H1 (cell line): ENCODE results near the gene MYO16. TPM values are rescaled to one million over a fixed set of nuclear protein-coding genes. Genes with fewer than 3 reads are reported as not detected.

ENCODE experiments used
- CTCF ChIA-PET: fragments of 300-600 bp; sonication (Branson Sonifier 250); formaldehyde crosslinking; loops from one replicate; lab custom pipeline; 2021; ENCODE audit not compliant: partially characterized antibody; lab: Charles Lee
- POLR2A ChIA-PET: fragments of 300-600 bp; sonication (Branson Sonifier 250); formaldehyde crosslinking; loops from one replicate; lab custom pipeline; 2021; ENCODE audit warnings: inconsistent platforms; ENCODE audit not compliant: partially characterized antibody; lab: Charles Lee
- DNase-seq, 2 experiments: peaks; one replicate each; pipeline versions ENCODE4 v3.0.0 to v3.0.0-alpha.2; 2010 to 2022; ENCODE audit warnings: low spot score in 2 of 2, low read depth in 1 of 2, mixed read lengths in 1 of 2
- FAIRE-seq: peaks from 2 replicates; lab custom pipeline; 2011; peaks lifted over from hg19 to GRCh38; lab: Jason Lieb, UNC
- H2AFZ ChIP-seq: 2 replicates; pipeline ENCODE4 v1.8.1; 2012; ENCODE audit warnings: low read length, inconsistent platforms
- H2AK5ac ChIP-seq: 2 replicates; pipeline ENCODE4 v1.6.1; 2013; ENCODE audit warnings: low read depth, low read length
- H2BK120ac ChIP-seq: replicated peaks from 2 replicates; pipeline ENCODE3; 2013; ENCODE audit warnings: low read depth, low read length, inconsistent platforms
- H2BK12ac ChIP-seq: 2 replicates; pipeline ENCODE4 v1.6.1; 2013; ENCODE audit warnings: low read depth, low read length
- H2BK15ac ChIP-seq: 2 replicates; pipeline ENCODE4 v1.6.1; 2013; ENCODE audit warnings: low read length
- H2BK20ac ChIP-seq: 2 replicates; pipeline ENCODE4 v1.6.1; 2013; ENCODE audit warnings: low read length
- H2BK5ac ChIP-seq: 2 replicates; pipeline ENCODE4 v1.6.1; 2013; ENCODE audit warnings: low read depth, low read length
- H3K14ac ChIP-seq: 2 replicates; pipeline ENCODE4 v1.6.1; 2013; ENCODE audit warnings: inconsistent platforms; ENCODE audit not compliant: insufficient read length
- H3K18ac ChIP-seq: 2 replicates; pipeline ENCODE4 v1.6.1; 2013; ENCODE audit warnings: low read length; ENCODE audit errors: extremely low read depth
- H3K23ac ChIP-seq: 2 replicates; pipeline ENCODE4 v1.6.1; 2013; ENCODE audit warnings: inconsistent platforms; ENCODE audit not compliant: insufficient read length
- H3K23me2 ChIP-seq: 2 replicates; pipeline ENCODE4 v1.6.1; 2013; ENCODE audit warnings: low read depth, low read length
- H3K27ac ChIP-seq: 2 replicates; pipeline ENCODE4 v1.6.1; 2011; ENCODE audit warnings: low read depth, low read length, inconsistent platforms
- H3K27me3 ChIP-seq, 4 experiments: replicated peaks in 1 of 4; 1 replicate in 1 of 4; 2 replicates in 3 of 4; pipeline versions ENCODE4 v1.6.1 to v1.8.1; 2011 to 2013; ENCODE audit warnings: low read length in 3 of 4, mild to moderate bottlenecking in 3 of 4, inconsistent platforms in 2 of 4, mixed read lengths in 2 of 4, moderate library complexity in 1 of 4; ENCODE audit not compliant: control insufficient read depth in 3 of 4, insufficient read depth in 3 of 4; ENCODE audit errors: extremely low read depth in 1 of 4
- H3K36me3 ChIP-seq, 4 experiments: 2 replicates each; pipeline versions ENCODE4 v1.6.1 to v1.8.1; 2011 to 2013; ENCODE audit warnings: mild to moderate bottlenecking in 4 of 4, low read length in 3 of 4, moderate library complexity in 2 of 4, control low read depth in 1 of 4, inconsistent platforms in 1 of 4; ENCODE audit not compliant: insufficient read depth in 4 of 4, control insufficient read depth in 2 of 4
- H3K4ac ChIP-seq: replicated peaks from 2 replicates; pipeline ENCODE3; 2013; ENCODE audit warnings: low read length, low read depth, mixed read lengths, inconsistent platforms; ENCODE audit not compliant: insufficient read length
- H3K4me1 ChIP-seq, 4 experiments: replicated peaks in 1 of 4; 1 replicate in 1 of 4; 2 replicates in 3 of 4; pipeline versions ENCODE4 v1.6.1 to v1.8.1; 2011 to 2013; ENCODE audit warnings: low read length in 3 of 4, inconsistent platforms in 2 of 4, mixed read lengths in 1 of 4; ENCODE audit not compliant: insufficient read depth in 4 of 4, control insufficient read depth in 3 of 4
- H3K4me2 ChIP-seq, 2 experiments: 2 replicates each; pipeline versions ENCODE4 v1.6.1 to v1.8.1; 2011 to 2013; ENCODE audit warnings: low read depth in 2 of 2, low read length in 2 of 2, control low read depth in 1 of 2, inconsistent platforms in 1 of 2, mild to moderate bottlenecking in 1 of 2; ENCODE audit not compliant: insufficient read depth in 1 of 2
- H3K4me3 ChIP-seq, 4 experiments: fragments of 200-600, 300-600 bp in 1 of 4; sonication (generic), shearing (Covaris generic), sonication (Bioruptor Twin) in 1 of 4; 2 replicates each; pipeline versions ENCODE4 v1.5.1 to v1.8.1; 2011 to 2016; ENCODE audit warnings: low read length in 4 of 4, low read depth in 3 of 4, control low read depth in 2 of 4, inconsistent platforms in 2 of 4, mild to moderate bottlenecking in 2 of 4, mixed read lengths in 1 of 4, moderate library complexity in 1 of 4; ENCODE audit not compliant: insufficient read depth in 2 of 4; ENCODE audit errors: extremely low read depth in 1 of 4
- H3K56ac ChIP-seq: replicated peaks from 2 replicates; pipeline ENCODE3; 2013; ENCODE audit warnings: low read depth, mild to moderate bottlenecking, mixed read lengths, low read length, inconsistent platforms; ENCODE audit not compliant: insufficient read length
- H3K79me1 ChIP-seq: 2 replicates; pipeline ENCODE4 v1.6.1; 2013; ENCODE audit warnings: low read depth, low read length, control low read depth
- H3K79me2 ChIP-seq, 2 experiments: 2 replicates each; pipeline versions ENCODE4 v1.6.1 to v1.8.1; 2012 to 2013; ENCODE audit warnings: low read length in 2 of 2, mild to moderate bottlenecking in 2 of 2, inconsistent platforms in 1 of 2; ENCODE audit not compliant: insufficient read depth in 2 of 2, control insufficient read depth in 1 of 2
- H3K9ac ChIP-seq, 4 experiments: replicated peaks in 1 of 4; 1 replicate in 1 of 4; 2 replicates in 3 of 4; pipeline versions ENCODE4 v1.6.1 to v1.8.1; 2011 to 2013; ENCODE audit warnings: low read depth in 3 of 4, low read length in 3 of 4, control low read depth in 2 of 4, mild to moderate bottlenecking in 2 of 4, moderate library complexity in 2 of 4, inconsistent platforms in 1 of 4; ENCODE audit errors: extremely low read depth in 1 of 4
- H3K9me3 ChIP-seq, 2 experiments: 2 replicates each; pipeline versions ENCODE4 v1.6.1 to v1.8.1; 2012 to 2013; ENCODE audit warnings: mild to moderate bottlenecking in 2 of 2, moderate library complexity in 2 of 2, control low read depth in 1 of 2, inconsistent platforms in 1 of 2, low read depth in 1 of 2, low read length in 1 of 2, mixed read lengths in 1 of 2; ENCODE audit not compliant: insufficient read depth in 2 of 2
- H4K20me1 ChIP-seq, 2 experiments: replicated peaks in 1 of 2; 2 replicates each; pipeline versions ENCODE3 to v1.8.1; 2011 to 2013; ENCODE audit warnings: inconsistent platforms in 2 of 2, low read length in 2 of 2, mild to moderate bottlenecking in 1 of 2; ENCODE audit not compliant: insufficient read depth in 2 of 2, control insufficient read depth in 1 of 2
- H4K5ac ChIP-seq: 2 replicates; pipeline ENCODE4 v1.6.1; 2013; ENCODE audit warnings: low read length, low read depth, mixed read lengths, inconsistent platforms; ENCODE audit not compliant: insufficient read length
- H4K8ac ChIP-seq: 2 replicates; pipeline ENCODE4 v1.8.0; 2013; ENCODE audit warnings: mild to moderate bottlenecking, moderate library complexity, low read length, inconsistent platforms; ENCODE audit not compliant: insufficient read depth; ENCODE audit errors: extremely low read depth
- H4K91ac ChIP-seq: replicated peaks from 2 replicates; pipeline ENCODE3; 2013; ENCODE audit warnings: low read length, mixed read lengths, inconsistent platforms; ENCODE audit not compliant: insufficient read length
- BACH1 ChIP-seq: IDR thresholded peaks from 2 replicates; pipeline ENCODE4 v1.6.1; 2012; ENCODE audit warnings: low read length, improper control_type of control experiment
- CREB1 ChIP-seq: IDR thresholded peaks from 2 replicates; pipeline ENCODE4 v1.6.1; 2012; ENCODE audit warnings: inconsistent platforms
- EGR1 ChIP-seq: IDR thresholded peaks from 2 replicates; pipeline ENCODE4 v1.6.1; 2011; ENCODE audit warnings: low read depth, low read length, borderline replicate concordance
- MAFK ChIP-seq: IDR thresholded peaks from 2 replicates; pipeline ENCODE4 v1.6.1; 2012; ENCODE audit warnings: low read depth, mild to moderate bottlenecking, improper control_type of control experiment, low read length
- PHF8 ChIP-seq: fragments of 200-600 bp; sonication (generic); conservative IDR thresholded peaks from 2 replicates; pipeline ENCODE4 v1.7.1; 2012; ENCODE audit warnings: low read depth, mild to moderate bottlenecking, inconsistent platforms, low read length, moderate library complexity
- POLR2AphosphoS5 ChIP-seq: IDR thresholded peaks from 2 replicates; pipeline ENCODE4 v1.6.1; 2011; ENCODE audit warnings: low read depth, low read length
- RAD21 ChIP-seq, 2 experiments: IDR thresholded peaks in 1 of 2; conservative IDR thresholded peaks in 1 of 2; 2 replicates each; pipeline ENCODE4 v1.6.1; 2011; ENCODE audit warnings: low read depth in 2 of 2, low read length in 2 of 2, improper control_type of control experiment in 1 of 2, inconsistent platforms in 1 of 2, mild to moderate bottlenecking in 1 of 2, moderate library complexity in 1 of 2
- SP4 ChIP-seq: IDR thresholded peaks from 2 replicates; pipeline ENCODE4 v1.6.1; 2012; ENCODE audit warnings: low read length, inconsistent platforms
- TEAD4 ChIP-seq: IDR thresholded peaks from 2 replicates; pipeline ENCODE4 v1.6.1; 2012; ENCODE audit warnings: low read depth, low read length, inconsistent platforms, mixed read lengths
- WGBS, 2 experiments: shearing (Covaris generic) in 1 of 2; methylation state at CpG; one replicate each; pipeline versions ENCODE4 v1.1.6 to v1.1.7; 2013 to 2015; ENCODE audit warnings: low lambda C conversion rate in 2 of 2, mixed read lengths in 2 of 2, inconsistent platforms in 1 of 2, low coverage in 1 of 2, missing lambda C conversion rate in 1 of 2; ENCODE audit not compliant: insufficient replicate concordance in 2 of 2, insufficient coverage in 1 of 2, insufficient read length in 1 of 2; ENCODE audit errors: extremely low coverage in 1 of 2, missing lambda C conversion rate in 1 of 2; 5-methylcytosine and 5-hydroxymethylcytosine counted together
- polyA plus RNA-seq, 7 experiments: library from polyadenylated mRNA; depleted of rRNA in 3 of 7; stranded (reverse) in 5 of 7; unstranded in 2 of 7; fragments of >200 nt in 5 of 7; fragments of 200-250 nt in 2 of 7; gene quantifications; 1 replicate in 5 of 7; 2 replicates in 1 of 7; 4 replicates in 1 of 7; pipeline versions ENCODE4 v1.2.1 to v1.2.3, GENCODE V29; 2011 to 2013; ENCODE audit warnings: missing spikeins in 2 of 7, mixed read lengths in 2 of 7
- total RNA-seq: library from RNA; stranded (reverse); fragmentation: NEBNext Ultra II Directional; extraction: Animal tissue kit (Norgen Biotek cat#: 25700); gene quantifications from 2 replicates; pipeline ENCODE4 v1.2.1, GENCODE V29; 2021
- TF ChIP-seq, protein P1 (sequence below): IDR thresholded peaks from 2 replicates; pipeline ENCODE4 v1.6.1; 2011; ENCODE audit warnings: low read length, improper control_type of control experiment
- TF ChIP-seq, protein P2 (sequence below): IDR thresholded peaks from 2 replicates; pipeline ENCODE4 v1.6.1; 2011; ENCODE audit warnings: low read depth, mild to moderate bottlenecking, low read length; ENCODE audit not compliant: insufficient read depth

The MYO16 gene
- total and polyA plus RNA-seq, 2 of the 8 experiments (the other 6 are each of a cell fraction or from before 2014, with no cell fraction given) = 0.02 to 0.22 TPM

DNA sequence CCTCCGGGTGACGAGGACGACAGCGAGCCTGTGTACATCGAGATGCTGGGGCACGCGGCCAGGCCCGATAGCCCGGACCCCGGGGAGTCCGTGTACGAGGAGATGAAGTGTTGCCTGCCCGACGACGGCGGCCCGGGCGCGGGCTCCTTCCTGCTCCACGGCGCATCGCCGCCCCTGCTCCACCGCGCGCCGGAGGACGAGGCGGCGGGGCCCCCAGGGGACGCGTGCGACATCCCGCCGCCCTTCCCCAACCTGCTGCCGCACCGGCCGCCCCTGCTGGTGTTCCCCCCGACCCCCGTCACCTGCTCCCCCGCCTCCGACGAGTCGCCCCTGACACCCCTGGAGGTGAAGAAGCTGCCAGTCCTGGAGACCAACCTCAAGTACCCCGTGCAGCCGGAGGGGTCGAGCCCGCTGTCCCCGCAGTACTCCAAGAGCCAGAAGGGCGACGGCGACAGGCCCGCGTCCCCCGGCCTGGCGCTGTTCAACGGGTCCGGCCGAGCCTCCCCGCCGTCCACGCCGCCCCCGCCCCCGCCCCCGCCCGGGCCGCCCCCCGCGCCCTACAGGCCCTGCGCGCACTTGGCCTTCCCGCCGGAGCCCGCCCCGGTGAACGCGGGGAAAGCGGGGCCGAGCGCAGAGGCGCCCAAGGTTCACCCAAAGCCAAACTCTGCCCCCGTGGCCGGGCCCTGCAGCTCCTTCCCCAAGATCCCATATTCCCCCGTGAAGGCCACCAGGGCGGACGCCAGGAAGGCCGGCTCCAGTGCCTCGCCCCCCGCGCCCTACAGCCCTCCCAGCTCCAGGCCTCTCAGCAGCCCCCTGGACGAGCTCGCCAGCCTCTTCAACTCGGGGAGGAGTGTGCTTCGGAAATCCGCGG, 511.3 kb downstream of the MYO16 start:
- H3K9ac ChIP-seq = no peak overlapping the region
- no peaks in the 10 kb centered on the region for H3K4me1 ChIP-seq
- no peak overlapping the region for H3K56ac ChIP-seq
- no peak overlapping the region for H4K8ac ChIP-seq
- H4K5ac ChIP-seq = no peak overlapping the region
- no peaks in the 10 kb centered on the region for H3K79me2 ChIP-seq
- DNase-seq (no peak), FAIRE-seq (no peak)
- no peak overlapping the region for H2BK120ac ChIP-seq
- H4K20me1 ChIP-seq = no peaks in the 10 kb centered on the region
- H3K36me3 ChIP-seq = no peaks in the 10 kb centered on the region; a peak in 2 of 8 replicates
- CTCF ChIA-PET = interaction anchor here (1.0 to 2.4 kb wide), 5 partner anchors 11 to 653 kb away, joined by 3 to 6 read pairs (median 3); no protein-coding TSS in a partner anchor
- no peak overlapping the region for H2BK5ac ChIP-seq
- no peak overlapping the region for H3K18ac ChIP-seq
- H3K27me3 ChIP-seq = no peaks in the 10 kb centered on the region
- H3K4ac ChIP-seq = no peak overlapping the region
- no peaks in the 10 kb centered on the region for H3K79me1 ChIP-seq
- no peak overlapping the region for H3K27ac ChIP-seq
- no peak overlapping the region for H2BK12ac ChIP-seq
- 98% methylated on average over 19 of the region's 97 CpGs; no CpG with 5 or more reads in 1 of the 2 experiments for WGBS, 2 experiments
- H2AFZ ChIP-seq = no peak overlapping the region
- POLR2A ChIA-PET = interaction anchor here (1.4 kb wide), 1 partner anchor 16 kb away, joined by 3 read pairs; no protein-coding TSS in a partner anchor
- H2BK15ac ChIP-seq = no peak overlapping the region
- no peak overlapping the region for H3K14ac ChIP-seq
- no peak overlapping the region for H3K4me3 ChIP-seq
- H2AK5ac ChIP-seq = no peak overlapping the region
- H3K9me3 ChIP-seq = peaks cover 6 to 12% of the 10 kb centered on the region in 2 experiments
- H4K91ac ChIP-seq = no peak overlapping the region
- H3K23me2 ChIP-seq = no peaks in the 10 kb centered on the region
- H3K4me2 ChIP-seq = no peak overlapping the region
- no peak overlapping the region for H3K23ac ChIP-seq
- no peak overlapping the region for H2BK20ac ChIP-seq
- TF ChIP-seq MAFK = no peak
- TF ChIP-seq RAD21 (IDR thresholded peaks at IDR 0.05 in 1 of 2, conservative IDR thresholded peaks at IDR 0.05 in 1 of 2; ENCODE audit: low read depth in 2 of 2, low read length in 2 of 2) = no peak
- TF ChIP-seq, protein P1, sequence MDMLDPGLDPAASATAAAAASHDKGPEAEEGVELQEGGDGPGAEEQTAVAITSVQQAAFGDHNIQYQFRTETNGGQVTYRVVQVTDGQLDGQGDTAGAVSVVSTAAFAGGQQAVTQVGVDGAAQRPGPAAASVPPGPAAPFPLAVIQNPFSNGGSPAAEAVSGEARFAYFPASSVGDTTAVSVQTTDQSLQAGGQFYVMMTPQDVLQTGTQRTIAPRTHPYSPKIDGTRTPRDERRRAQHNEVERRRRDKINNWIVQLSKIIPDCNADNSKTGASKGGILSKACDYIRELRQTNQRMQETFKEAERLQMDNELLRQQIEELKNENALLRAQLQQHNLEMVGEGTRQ = no peak
- TF ChIP-seq EGR1 = no peak
- TF ChIP-seq TEAD4 = no peak
- TF ChIP-seq CREB1 = no peak
- TF ChIP-seq, protein P2, sequence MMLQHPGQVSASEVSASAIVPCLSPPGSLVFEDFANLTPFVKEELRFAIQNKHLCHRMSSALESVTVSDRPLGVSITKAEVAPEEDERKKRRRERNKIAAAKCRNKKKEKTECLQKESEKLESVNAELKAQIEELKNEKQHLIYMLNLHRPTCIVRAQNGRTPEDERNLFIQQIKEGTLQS = no peak
- no peak for TF ChIP-seq BACH1
- no peak for TF ChIP-seq POLR2AphosphoS5
- TF ChIP-seq SP4 = no peak
- no peak for TF ChIP-seq PHF8
